DND-41 (cell line): ENCODE data around the gene SMIM33.

ENCODE experiments used
- ATAC-seq: fragments of 200-7000 bp; cut with Tn5 transposase; 3 replicates; pipeline ENCODE4 v1.9.1; 2021; ENCODE audit warnings: low read depth; ENCODE audit not compliant: insufficient read depth
- DNase-seq: peaks from one replicate; pipeline ENCODE4 v3.0.0-alpha.2; 2020
- H2AFZ ChIP-seq: 2 replicates; pipeline ENCODE4 v1.6.0; 2012; ENCODE audit warnings: low read depth, low read length
- H3K27ac ChIP-seq: 2 replicates; pipeline ENCODE4 v1.5.1; 2012; ENCODE audit warnings: low read length, inconsistent platforms
- H3K27me3 ChIP-seq: fragments of 200-600 bp; sonication (generic); 2 replicates; pipeline ENCODE4 v1.6.0; 2012; ENCODE audit warnings: low read length, mild to moderate bottlenecking, inconsistent platforms; ENCODE audit not compliant: insufficient read depth, poor library complexity
- H3K36me3 ChIP-seq: 2 replicates; pipeline ENCODE4 v1.5.1; 2012; ENCODE audit warnings: low read length, inconsistent platforms; ENCODE audit not compliant: insufficient read depth
- H3K4me1 ChIP-seq: 2 replicates; pipeline ENCODE4 v1.5.1; 2012; ENCODE audit warnings: mild to moderate bottlenecking, low read length; ENCODE audit not compliant: insufficient read depth
- H3K4me2 ChIP-seq: 2 replicates; pipeline ENCODE4 v1.6.0; 2012; ENCODE audit warnings: mild to moderate bottlenecking, moderate library complexity, low read length, inconsistent platforms; ENCODE audit not compliant: insufficient read depth
- H3K4me3 ChIP-seq, 2 experiments: fragments of 200-600 bp in 1 of 2; shearing (Covaris generic) in 1 of 2; 2 replicates each; pipeline ENCODE4 v1.5.1; 2012 to 2016; ENCODE audit warnings: inconsistent platforms in 2 of 2, low read length in 2 of 2, mild to moderate bottlenecking in 2 of 2, low read depth in 1 of 2, moderate library complexity in 1 of 2
- H3K79me2 ChIP-seq: 2 replicates; pipeline ENCODE4 v1.6.0; 2012; ENCODE audit warnings: low read length, inconsistent platforms; ENCODE audit not compliant: insufficient read depth
- H3K9ac ChIP-seq: 2 replicates; pipeline ENCODE4 v1.6.0; 2012; ENCODE audit warnings: low read depth, mild to moderate bottlenecking, inconsistent platforms, low read length, moderate library complexity
- H3K9me3 ChIP-seq: 2 replicates; pipeline ENCODE4 v1.5.1; 2012; ENCODE audit warnings: low read length, moderate library complexity, mild to moderate bottlenecking, inconsistent platforms; ENCODE audit not compliant: insufficient read depth, severe bottlenecking
- H4K20me1 ChIP-seq: 2 replicates; pipeline ENCODE4 v1.6.0; 2012; ENCODE audit warnings: low read length; ENCODE audit not compliant: insufficient read depth
- EZH2 ChIP-seq: IDR thresholded peaks from 3 replicates; pipeline ENCODE4 v1.6.1; 2012; ENCODE audit warnings: borderline replicate concordance, low read depth, mild to moderate bottlenecking, moderate library complexity, low read length, inconsistent platforms; ENCODE audit not compliant: severe bottlenecking
- TF ChIP-seq, protein P1 (sequence below): IDR thresholded peaks from 2 replicates; pipeline ENCODE4 v1.5.1; 2012; ENCODE audit warnings: borderline replicate concordance, low read length, moderate library complexity, mild to moderate bottlenecking; ENCODE audit not compliant: poor library complexity, severe bottlenecking; ENCODE audit errors: extremely low read depth

The SMIM33 gene

DNA sequence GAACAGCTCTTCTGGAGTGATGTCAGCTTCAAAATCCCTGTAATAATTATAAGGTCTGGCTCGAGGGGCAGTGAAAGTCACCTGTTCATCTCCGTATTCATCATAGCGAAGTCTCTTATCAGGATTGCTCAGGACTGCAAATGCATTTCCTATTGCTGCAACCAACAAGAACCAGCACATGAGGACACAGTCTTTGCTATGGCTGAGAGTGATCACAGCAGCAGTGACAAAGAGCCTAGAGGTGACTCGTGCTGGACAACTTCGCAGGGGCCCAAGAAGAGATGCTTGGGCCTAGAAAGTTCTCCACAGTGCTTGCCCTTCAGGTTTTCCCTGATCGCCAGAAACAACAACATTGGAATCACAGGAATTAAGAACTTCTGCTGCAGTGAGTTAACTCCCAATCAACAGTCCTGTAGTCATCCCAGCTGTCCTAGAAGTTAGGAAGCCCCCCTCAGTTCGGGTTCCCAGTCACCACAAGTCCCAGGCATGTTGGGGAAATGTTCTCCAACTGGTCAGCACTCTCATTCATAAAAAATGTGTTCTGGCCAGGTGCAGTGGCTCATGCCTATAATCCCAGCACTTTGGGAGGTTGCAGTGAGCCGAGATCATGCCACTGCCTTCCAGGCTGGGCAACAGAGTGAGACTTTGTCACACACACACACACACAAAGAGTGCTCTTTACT, 44.5 kb upstream of the SMIM33 start:
- Histone ChIP-seq H2AFZ (no peak overlapping the region), H3K9me3 (no peaks in the 10 kb centered on the region), H3K9ac (no peak overlapping the region), H3K4me3 (no peak overlapping the region), H4K20me1 (no peaks in the 10 kb centered on the region), H3K36me3 (peaks cover 19% of the 10 kb centered on the region; the same call in 1 of the 2 replicates), H3K79me2 (no peaks in the 10 kb centered on the region), H3K4me1 (no peaks in the 10 kb centered on the region), H3K27ac (no peak overlapping the region), H3K4me2 (no peak overlapping the region), H3K27me3 (no peaks in the 10 kb centered on the region)
- DNase-seq (no peak), ATAC-seq (no peak)
- TF ChIP-seq, protein P1, sequence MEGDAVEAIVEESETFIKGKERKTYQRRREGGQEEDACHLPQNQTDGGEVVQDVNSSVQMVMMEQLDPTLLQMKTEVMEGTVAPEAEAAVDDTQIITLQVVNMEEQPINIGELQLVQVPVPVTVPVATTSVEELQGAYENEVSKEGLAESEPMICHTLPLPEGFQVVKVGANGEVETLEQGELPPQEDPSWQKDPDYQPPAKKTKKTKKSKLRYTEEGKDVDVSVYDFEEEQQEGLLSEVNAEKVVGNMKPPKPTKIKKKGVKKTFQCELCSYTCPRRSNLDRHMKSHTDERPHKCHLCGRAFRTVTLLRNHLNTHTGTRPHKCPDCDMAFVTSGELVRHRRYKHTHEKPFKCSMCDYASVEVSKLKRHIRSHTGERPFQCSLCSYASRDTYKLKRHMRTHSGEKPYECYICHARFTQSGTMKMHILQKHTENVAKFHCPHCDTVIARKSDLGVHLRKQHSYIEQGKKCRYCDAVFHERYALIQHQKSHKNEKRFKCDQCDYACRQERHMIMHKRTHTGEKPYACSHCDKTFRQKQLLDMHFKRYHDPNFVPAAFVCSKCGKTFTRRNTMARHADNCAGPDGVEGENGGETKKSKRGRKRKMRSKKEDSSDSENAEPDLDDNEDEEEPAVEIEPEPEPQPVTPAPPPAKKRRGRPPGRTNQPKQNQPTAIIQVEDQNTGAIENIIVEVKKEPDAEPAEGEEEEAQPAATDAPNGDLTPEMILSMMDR, result no peak
- no peak for TF ChIP-seq EZH2

- no peak for ATAC-seq
- Histone ChIP-seq H3K27ac (no peak overlapping the region), H3K79me2 (no peaks in the 10 kb centered on the region), H3K9me3 (no peaks in the 10 kb centered on the region), H3K27me3 (no peaks in the 10 kb centered on the region), H3K4me2 (no peak overlapping the region), H4K20me1 (no peaks in the 10 kb centered on the region), H3K36me3 (peaks cover 6% of the 10 kb centered on the region; the same call in 1 of the 2 replicates), H3K4me1 (no peaks in the 10 kb centered on the region), H2AFZ (no peak overlapping the region), H3K4me3 (no peak overlapping the region), H3K9ac (no peak overlapping the region)
- no peak for DNase-seq
- TF ChIP-seq, protein P1, result no peak
- no peak for TF ChIP-seq EZH2
Measured at GRCh38 chr5:139430015-139430414, 40.8 kb upstream of the SMIM33 start.

DNA sequence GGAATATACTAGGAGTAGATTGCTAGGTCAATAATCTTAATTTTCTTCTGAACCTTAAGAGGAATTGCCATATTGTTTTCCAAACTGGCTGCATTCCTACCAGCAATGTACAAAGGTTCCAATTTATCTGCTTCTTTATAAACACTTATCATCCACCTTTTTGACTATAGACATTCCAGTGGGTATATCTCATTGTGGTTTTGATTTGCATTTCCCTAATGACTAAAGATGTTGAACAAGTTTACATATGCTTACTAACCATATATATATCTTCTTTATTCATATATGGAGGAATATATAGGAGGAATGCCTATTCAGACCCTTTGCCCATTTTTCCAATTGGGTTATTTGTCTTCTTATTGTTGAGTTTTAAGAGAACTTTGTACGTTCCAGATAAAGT, 39.1 kb upstream of the SMIM33 start:
- Histone ChIP-seq H3K4me1 (no peaks in the 10 kb centered on the region), H2AFZ (no peak overlapping the region), H3K27me3 (no peaks in the 10 kb centered on the region), H3K27ac (no peak overlapping the region), H3K9ac (no peak overlapping the region), H3K36me3 (no peaks in the 10 kb centered on the region; the same call in 1 of the 2 replicates), H3K4me3 (no peak overlapping the region), H3K79me2 (no peaks in the 10 kb centered on the region), H3K4me2 (no peak overlapping the region), H4K20me1 (no peaks in the 10 kb centered on the region), H3K9me3 (no peaks in the 10 kb centered on the region)
- ATAC-seq (no peak), DNase-seq (no peak)
- TF ChIP-seq EZH2, result no peak
- TF ChIP-seq, protein P1, result no peak
